ENCODE measurements around the gene IARS2.
"Not testable (repeated sequence)": the region's sequence is repeated elsewhere in the genome, so short reads cannot be mapped to it uniquely, and the experiment has no call there.

IARS2 gene

DNA sequence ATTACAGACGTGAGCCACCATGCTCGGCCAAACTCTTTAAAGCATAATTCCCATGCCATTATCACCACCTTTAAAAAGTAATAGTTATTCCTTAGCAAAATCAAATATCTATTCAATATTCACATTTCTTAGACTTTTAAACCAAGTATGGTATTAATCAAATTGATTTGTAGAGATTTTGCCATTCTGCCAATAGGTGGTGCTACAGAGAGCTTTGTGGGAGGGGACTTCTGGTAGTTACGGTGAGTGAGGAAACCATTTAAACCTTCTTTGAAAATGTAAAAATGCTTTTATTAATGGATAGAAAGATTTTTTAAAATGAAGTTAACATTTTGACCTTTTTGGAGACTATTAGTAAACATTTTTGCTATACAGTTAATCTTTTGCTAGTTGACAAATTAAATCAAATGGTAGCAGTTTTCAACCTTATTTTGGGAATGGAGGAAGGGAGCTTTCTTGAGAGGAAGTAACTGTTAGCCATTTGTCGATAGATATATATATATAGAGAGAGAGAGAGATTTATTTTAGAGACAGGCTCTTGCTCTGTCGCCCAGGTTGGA, 19.3 kb downstream of the IARS2 start:
- no peak for DNase-seq

GRCh38 chr1:220119043-220119512, 25.1 kb downstream of the IARS2 start:
- DNase-seq = no peak

DNA sequence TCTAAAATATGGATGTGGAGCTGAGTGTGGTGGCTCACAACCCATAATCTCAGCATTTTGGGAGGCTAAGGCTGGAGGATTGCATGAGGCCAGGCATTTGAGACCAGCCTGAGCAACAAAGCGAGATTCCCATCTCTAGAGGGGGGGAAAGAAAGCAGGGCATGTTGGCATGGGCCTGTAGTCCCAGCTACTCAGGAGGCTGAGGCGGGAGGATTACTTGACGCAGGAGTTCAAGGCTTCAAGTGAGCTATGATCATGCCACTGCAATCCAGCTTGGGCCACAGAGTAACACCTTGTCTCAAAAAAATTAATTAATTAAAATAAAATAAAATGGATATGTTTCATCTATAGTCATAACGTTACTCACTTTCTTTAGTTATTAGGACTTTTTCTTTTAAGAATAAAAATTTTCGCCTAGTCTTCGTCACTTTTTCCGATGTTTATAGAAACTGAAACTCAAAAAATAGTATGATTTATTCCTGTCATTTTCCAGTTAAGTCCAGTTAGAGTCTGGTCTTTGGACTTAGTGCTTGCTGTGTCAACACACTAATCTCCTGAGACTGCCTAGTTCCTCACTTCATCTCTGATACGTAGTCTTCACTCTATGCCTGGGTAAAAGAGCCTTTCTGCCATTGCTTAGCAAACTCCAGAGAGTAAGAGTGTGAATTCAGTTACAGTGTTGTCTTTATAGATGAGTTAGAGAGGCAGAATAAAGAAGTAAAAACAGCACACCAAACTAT, 28.0 kb downstream of the IARS2 start:
- no peak for DNase-seq

DNA sequence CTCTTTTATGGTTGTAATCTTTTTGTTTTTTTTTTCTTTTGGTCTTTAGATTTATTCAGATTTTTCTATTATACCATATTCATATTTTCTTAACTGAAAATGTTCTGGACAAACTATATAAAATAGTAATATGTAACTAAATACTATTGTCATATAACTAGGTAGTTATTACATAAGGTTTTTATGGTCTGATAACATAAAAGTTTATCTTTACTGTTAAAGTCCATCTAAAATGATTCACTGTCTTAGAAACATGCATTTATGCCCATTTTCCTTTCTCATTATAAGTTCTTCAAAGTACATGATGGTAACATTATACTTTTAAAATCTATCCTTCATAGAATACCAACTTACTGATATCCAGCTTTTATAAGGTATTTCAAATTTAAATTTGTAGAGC, 29.1 kb downstream of the IARS2 start:
- no peak for DNase-seq

GRCh38 chr1:220123889-220124288, 30.0 kb downstream of the IARS2 start:
- no peak for DNase-seq

- no peak for DNase-seq
Observed at GRCh38 chr1:220124542-220124941, 30.6 kb downstream of the IARS2 start.

GRCh38 chr1:220127076-220127475, 33.1 kb downstream of the IARS2 start:
- no peak for DNase-seq

DNA sequence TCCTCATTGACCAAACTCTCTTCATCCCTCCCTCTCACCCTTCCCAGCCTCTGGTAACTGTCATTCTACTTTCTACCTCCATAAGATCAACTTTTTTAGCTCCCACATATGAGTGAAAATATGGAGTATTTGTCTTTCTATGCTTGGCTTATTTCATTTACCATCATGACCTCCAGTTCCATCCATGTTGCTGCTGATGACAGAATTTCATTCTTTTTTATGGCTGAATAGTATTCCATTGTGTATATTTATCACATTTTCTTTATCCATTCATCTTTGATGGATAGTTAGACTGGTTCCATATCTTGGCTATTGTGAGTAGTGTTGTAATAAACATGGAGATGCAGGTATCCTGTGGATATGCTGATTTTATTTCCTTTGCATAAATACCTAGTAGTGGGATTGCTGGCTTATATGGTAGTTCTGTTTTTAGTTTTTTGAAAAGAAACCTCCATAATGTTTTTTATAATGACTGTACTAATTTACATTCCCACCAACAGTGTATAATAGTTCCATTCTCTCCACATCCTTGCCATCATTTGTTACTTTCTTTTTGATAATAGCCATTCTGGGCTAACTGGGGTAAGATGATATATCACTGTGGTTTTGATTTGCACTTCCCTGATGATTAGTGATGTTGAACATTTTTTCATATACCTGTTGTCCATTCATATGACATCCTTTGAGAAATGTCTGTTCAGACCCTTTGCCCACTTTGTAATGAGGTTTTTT, 35.7 kb downstream of the IARS2 start:
- no peak for DNase-seq

DNA sequence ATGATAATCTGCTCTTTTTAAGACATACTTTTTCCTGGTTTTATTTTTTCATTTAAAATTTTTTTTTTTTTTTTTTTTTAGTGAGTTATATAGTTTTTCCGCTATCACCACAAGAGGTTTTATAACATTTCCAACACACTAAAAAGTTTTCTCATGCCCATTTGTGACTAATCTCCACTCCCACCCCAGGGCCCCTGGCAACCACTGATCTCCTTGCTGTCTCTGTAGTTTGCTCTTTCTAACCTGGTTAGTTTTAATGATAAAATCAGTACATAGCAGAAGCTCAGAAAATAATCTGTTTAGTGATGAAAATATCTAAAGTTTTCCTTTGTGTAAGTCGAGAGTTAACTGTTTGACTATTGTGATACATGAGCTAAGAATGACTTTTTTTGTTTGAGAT, 41.8 kb downstream of the IARS2 start:
- DNase-seq = no peak

DNA sequence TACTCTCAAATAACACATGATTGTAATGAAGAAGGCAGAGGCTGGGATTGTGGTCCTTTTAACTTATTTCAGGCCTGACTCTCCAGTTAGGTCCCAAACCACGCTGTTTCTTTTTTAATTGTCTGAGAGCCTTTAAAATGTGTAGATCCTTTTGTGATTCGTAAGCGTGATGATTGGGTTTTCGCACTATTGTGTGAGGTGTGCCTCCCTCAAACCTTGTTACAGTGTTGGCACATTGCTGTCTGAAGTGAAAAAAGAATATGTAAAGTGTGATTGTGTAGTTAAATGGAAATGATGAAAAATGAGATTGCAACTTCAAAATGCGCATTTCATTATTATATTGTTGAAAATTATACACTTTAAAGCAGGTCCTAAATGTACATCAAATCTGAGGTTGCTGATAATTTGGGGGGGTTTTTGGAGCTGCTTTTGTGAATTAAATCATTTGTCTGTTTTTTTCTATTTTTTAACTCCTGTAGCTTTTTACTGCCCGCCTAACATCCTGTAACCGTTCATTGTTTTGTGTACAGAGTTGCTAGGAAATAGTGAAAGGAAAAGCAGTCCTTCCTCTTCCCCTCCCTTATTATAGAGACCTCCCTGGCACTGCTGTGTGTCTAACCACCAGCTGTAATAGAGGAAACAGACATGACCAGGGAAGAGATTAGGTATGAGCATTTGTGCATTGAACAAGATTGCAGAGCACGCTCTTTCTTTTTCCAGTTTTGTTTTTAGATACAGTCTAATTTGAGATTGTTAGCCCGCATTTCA, 43.3 kb downstream of the IARS2 start:
- no peak for DNase-seq

DNA sequence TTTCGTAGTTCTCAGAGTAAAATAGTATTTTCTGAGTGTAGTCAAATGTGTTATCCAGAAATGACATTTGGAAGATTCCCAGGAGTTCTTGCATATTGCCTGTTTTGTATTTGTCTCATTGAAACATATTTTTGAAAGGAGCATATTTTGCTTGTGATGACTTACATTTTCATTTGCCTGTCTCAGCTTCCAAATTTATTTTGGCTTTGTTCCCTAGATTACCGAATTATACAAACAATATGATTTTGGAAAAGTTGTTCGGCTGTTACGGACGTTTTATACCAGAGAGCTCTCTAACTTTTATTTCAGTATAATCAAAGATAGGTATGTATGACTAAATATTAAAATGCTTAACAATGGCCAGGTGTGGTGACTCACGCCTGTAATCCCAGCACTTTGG, 46.0 kb downstream of the IARS2 start:
- DNase-seq = no peak

- DNase-seq = peak in 1 of 14 donors; percentile 28
Observed at GRCh38 chr1:220144051-220144450, 50.1 kb downstream of the IARS2 start.

GRCh38 chr1:220149742-220150141, 55.8 kb downstream of the IARS2 start:
- DNase-seq = no peak

DNA sequence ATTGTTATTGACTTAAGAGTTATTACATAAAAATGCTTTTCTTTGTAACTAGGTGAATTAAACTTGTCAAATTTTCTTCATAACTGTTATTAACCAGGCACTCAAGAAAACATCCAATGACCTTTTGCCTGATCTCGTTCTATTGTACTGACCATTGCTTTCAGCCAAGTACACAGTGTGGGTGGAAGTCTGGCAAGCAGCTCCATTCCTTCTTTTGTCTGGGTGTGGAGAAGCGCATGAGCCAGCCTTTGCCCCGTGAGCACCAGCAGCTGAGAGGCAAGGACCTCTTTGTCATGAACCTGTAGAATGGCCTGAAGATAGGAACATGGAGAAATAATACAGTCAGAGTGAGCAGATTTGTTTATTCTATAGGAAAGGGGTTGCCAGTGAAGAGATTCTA, 57.5 kb downstream of the IARS2 start:
- DNase-seq = peak in 6 of 14 donors; percentile 3 to 39 (median 16)

GRCh38 chr1:220153147-220153546, 59.2 kb downstream of the IARS2 start:
- DNase-seq = no peak

DNA sequence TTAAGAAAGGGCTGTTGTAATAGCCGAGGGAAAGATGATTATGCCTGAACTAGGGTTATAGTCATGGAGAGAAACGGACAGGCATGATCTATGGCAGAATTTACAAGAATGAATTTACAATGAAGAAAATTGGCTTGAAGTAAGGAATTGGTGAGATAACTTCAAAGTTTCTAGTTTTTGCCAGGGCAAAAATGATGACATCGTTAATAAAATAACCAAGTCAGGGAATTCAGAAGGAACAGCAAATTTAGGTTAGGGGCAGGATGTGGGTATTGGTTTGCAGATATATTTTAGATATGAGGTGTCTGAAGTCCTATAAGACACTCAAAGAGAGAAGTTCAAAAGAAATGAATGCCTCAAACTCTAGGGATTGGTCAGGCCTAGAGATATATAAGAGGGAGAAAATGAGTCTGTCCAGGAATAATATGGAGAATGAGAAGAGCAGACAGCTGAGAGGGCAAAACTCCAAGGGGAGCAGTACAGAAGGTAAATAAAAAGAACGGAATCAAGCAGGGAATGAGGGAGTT, 62.8 kb downstream of the IARS2 start:
- no peak for DNase-seq

GRCh38 chr1:220157738-220158137, 63.8 kb downstream of the IARS2 start:
- no peak for DNase-seq

DNA sequence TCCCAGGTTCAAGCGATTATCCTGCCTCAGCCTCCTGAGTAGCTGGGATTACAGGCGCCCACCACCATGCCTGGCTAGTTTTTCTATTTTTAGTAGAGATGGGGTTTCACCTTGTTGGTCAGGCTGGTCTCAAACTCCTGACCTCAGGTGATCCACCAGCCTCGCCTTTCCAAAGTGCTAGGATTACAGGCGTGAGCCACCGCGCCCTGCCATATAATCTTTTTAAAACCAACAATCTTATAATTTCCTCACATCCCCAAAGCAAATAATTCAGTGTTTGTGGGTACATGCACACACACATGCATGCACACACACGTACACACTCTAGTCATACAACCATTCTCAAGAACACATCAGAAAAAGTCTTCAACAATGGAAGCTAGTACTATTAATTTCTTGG, 64.6 kb downstream of the IARS2 start:
- not testable (repeated sequence) for DNase-seq

GRCh38 chr1:220159041-220159440, 65.1 kb downstream of the IARS2 start:
- no peak for DNase-seq

- no peak for DNase-seq
Observed at GRCh38 chr1:220160027-220160426, 66.1 kb downstream of the IARS2 start.

- no peak for DNase-seq
Observed at GRCh38 chr1:220164116-220164515, 70.2 kb downstream of the IARS2 start.

GRCh38 chr1:220164517-220164916, 70.6 kb downstream of the IARS2 start:
- DNase-seq = no peak

DNA sequence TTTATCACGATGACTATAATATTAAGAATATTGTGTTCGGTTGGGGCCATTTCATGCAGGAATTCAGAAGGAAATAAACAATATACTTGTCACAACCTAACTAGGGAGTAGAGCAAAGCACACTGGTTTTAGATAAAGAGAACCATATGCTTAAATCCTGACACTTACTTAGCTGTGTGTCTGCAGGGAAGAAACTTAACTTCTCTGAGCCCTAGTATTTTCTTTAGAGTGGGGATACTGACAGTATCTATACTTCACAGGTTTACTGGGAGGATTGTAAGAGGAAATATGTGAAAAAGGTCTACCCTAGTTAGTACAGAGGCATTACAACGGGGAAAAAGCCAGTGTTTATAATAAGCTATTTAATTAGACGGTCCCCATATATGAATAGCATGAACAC, 72.9 kb downstream of the IARS2 start:
- no peak for DNase-seq

Measured in C1 segment of cervical spinal cord (tissue), 14 donors.